HG03432 (cell line): ENCODE data around the gene SECISBP2L.
A peak's percentile ranks its signal among the peaks of the same experiment; 100 is the strongest.

Experiments
- ATAC-seq: cut with Tn5 transposase; IDR thresholded peaks from one replicate; pipeline ENCODE4 v1.9.1; 2021; ENCODE audit warnings: mild to moderate bottlenecking, moderate library complexity; ENCODE audit not compliant: unreplicated experiment

The SECISBP2L gene

DNA sequence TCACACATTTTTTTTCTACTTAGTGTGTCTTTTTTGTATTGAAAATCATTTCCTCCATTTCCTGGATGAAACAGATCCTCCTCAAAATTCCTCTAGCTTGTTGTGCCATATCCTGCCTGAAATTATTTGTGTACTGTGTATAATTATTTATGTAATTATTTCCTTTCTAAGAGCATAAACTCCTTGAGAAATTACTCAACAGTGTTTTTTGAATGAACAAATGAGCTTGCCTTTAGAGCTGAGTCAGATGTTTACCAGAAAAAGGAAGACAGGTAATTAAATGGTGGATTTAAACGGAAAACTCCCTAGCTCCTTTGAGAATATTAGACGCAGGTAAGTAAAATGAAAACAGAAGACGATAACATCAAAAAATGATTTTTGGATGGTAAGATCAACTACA is 13.2 kb upstream of the SECISBP2L start:
- ATAC-seq = no peak

DNA sequence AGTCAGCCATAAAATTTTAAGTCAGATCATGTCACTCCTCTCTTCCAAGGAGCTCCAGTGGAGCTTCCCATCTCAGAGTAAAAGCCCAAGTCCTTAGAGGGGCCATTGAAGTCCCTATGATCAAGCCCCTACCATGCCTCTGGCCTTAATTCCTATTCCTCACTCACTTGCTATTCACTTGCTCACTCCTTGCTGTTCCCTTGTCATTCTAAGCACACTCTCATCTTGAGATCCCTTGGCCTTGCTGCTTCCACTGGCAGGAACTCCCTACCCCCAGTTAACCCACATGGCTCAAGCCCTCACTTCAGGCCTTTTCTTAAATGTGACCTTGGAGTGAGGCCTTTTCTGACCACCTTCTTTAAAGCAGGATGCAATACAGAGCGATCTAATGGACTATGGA is 12.3 kb upstream of the SECISBP2L start:
- no peak for ATAC-seq

DNA sequence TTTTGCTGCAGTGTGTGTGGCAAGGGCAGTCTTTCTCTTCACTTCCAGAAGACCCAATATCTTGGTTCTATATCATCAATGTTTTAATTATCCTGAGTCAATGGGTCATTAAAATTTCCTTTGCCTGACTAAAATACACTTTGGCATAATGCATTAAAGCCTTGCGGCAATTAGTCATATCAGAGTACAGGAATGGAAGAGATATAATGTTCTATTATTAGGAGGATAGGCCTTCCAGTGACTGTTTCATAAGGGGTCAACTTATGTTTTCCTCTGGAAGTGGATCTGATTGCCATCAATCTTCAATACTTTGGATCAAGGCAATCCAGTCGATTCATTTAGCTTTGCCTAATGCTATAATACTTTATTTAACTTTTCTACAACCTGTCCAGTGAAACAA is 9.4 kb upstream of the SECISBP2L start:
- no peak for ATAC-seq

DNA sequence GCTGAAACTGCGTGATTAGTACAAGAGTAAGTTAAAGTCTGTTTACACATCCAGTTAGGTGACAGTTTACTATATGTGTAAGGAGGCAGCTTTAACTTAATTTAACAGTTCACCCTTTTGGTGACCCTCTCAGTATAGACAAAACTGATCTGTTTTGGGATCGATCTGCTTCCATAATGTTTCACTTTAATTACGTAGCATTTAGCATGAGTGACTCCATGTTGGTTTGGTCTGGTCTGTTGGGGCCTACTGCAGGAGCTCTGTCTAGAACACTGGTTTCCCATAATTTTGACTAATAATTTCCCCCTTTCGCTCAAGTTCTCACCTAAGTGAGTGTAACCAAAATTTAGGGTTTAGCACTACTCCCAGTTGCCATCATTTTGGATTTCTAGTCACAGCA is 6.4 kb upstream of the SECISBP2L start:
- ATAC-seq = no peak

DNA sequence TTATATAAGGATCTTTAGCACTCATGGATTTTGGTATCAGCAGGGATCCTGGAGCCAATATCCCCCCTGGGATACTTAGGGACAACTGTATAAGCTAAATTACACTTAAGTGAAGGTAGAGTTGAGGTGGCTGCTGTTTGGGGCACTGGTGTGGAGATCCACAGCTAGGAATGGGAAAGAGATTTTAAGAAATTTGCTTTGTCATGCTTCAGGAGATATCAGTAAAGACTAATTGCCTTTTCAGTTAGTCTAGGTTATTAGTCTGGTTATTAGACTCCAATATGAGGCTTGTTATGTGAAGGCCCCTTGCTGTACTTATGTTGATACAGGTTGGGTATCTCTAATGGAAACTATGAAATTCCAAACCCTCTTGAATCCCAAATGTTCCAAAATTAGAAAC is 1.2 kb upstream of the SECISBP2L start:
- no peak for ATAC-seq

DNA sequence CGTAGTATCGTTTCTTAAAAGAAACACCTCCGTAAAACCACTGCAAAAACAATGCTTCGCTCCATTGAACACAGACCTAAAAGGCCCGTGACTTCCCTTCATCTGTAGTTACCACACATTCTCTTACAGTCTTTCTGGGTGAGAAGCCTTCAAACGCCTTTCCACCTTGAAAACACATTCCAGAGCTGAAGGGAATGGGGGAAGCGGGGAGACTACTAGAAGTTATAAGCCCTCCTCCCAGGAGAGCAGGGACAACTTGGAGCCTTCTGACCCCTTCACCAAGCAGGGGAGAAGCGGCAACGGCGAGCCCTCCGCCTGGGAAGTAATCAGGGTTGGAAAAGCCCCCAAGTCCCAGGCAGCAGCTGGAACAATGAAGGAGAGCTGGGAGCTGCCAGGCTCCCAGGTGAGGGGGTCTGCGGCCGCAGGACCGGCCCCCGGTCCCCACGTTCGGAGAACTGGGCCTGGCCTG is 461 bp downstream of the SECISBP2L start:
- peak; percentile 44 for ATAC-seq

DNA sequence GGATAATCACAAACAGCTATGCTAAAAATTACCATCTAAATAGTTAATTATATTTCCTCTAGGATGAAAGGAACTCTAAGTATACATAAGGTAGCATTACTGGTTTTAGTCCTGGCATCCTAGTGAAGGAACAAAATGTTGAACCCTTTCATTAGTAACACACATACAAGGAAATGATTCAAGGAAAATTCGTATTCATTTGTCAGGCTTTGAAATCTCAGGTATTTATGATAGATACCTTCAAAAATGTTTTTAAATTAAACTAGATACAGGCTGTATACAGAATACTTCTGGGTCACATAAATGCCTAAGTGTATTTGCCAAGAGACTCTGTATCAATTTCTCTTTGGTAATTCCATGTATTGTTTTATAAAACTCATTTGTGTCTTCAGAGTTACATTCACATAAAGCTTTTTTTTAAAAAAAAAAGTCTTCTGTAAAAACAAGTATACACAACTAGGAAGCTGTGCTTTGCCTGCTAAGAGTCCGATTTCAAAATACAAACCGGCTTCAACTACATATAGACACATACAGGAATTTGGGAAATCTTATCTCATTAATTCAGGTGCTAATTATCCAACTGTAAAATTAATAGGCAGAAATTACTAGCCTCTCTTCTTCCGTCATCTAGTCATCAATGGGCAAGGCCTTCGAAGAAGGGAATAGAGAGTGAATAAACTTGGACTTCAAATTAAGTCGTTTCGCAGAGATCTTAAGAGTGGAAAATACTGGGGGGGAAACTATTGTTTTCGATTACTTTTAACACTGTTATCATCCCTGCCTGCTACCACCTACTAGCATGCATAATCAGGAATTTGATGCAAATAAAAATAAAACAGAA is 1.3 kb downstream of the SECISBP2L start:
- no peak for ATAC-seq

DNA sequence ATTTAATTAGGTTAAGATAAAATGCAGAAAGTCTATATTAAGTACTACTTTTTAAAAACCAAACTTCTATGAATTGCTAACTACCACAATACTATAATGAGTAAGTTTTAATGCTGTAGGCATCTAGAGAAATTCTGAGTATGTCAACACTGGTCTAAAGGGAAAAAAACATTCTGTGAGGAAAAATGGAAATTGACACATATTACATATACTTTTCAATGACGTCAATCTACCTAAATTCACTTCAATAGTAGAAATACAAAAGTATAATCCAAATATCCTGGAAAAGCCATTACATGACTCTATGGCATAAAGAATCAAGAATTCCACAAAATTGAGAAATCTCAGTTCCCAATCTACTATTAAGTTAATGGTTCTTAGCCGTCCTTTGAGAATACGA is 2.2 kb downstream of the SECISBP2L start:
- no peak for ATAC-seq

DNA sequence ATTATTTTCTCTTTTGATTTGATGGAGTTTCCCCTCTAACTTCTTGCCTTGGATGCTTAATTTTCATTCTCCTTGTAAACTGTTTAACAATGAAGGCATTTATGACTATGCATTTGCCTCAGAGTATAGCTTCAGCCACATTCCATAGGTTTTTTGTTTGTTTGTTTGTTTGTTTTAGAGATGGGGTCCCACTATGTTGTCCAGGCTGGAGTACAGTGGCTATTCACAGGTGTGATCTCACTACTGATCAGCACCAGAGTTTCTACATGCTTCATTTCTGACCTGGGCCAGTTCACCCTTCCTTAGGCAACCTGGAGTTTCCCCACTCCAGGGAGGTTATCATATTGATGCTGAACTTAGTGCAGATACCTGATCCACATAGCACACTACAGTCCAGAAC is 4.1 kb downstream of the SECISBP2L start:
- ATAC-seq = no peak

DNA sequence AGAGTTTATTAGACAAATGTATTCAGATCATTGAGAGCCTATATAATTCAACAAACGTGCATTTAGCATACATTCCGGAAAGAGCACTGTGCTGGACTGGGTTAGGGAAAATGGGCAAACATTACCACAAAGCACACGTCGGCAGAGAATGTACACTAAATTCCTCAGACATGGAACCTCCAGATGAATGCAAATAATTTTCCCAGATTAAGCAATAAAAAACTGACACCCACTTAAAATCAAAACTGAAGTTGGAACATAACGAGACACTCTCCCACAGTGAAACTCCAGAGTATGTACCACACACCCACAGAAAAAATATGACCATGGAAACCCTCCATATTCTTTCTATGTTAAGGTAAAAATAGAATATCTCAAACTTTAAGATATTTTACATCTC is 4.8 kb downstream of the SECISBP2L start:
- no peak for ATAC-seq

DNA sequence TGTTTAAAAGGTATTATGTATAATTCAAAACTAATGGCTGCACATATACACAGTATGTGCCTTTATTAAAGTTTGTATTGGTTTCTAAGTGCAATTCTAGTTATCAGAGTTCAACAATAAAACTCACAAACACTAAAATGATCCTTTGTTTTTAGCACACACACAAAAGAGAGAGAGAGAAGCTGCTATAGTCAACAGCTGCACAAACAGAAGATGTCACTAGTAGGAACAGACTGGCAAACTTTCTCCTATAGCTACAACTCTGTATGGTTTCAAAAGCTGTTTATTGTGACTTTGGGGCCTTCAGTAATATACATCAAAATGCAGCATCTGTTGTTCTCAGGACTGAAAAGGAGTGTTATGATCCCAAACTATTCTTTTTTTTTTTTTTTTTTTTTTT is 6.1 kb downstream of the SECISBP2L start:
- no peak for ATAC-seq

DNA sequence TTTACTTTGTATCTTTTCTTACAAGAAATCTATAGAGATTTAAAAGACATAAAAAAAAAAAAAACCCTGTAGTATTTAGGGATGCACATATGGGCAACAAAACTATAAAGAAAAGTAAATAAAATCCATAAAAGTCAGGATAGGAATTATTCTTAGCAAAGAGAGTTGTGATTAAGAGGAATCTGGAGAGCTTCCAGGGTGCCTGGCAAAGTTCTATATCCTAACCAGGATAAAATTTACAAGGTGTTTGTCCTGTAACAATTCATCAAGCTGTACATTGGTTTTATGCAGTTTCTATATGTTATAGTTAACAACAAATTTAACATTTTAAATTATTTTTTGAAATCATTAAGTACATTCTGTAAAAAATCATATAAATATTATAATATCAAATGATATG is 7.9 kb downstream of the SECISBP2L start:
- ATAC-seq = no peak

DNA sequence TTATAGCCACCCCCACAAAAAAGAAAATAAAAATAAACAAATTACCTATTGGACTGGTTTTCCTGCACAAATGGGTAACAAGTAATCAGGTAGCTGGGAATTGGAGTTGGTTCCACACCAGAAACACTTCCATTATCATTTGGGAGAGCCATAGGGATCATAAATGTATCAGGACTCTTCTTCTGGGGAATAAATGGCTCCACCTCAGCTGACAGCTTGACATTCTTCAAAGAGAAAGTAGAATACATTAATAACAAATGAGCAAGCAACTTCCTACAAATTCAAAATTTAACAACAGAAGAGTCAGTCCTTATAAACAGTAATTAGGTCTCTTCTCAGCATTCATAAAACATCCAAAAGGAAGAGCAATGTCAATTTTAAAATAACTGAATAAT is 8.7 kb downstream of the SECISBP2L start:
- ATAC-seq = no peak

DNA sequence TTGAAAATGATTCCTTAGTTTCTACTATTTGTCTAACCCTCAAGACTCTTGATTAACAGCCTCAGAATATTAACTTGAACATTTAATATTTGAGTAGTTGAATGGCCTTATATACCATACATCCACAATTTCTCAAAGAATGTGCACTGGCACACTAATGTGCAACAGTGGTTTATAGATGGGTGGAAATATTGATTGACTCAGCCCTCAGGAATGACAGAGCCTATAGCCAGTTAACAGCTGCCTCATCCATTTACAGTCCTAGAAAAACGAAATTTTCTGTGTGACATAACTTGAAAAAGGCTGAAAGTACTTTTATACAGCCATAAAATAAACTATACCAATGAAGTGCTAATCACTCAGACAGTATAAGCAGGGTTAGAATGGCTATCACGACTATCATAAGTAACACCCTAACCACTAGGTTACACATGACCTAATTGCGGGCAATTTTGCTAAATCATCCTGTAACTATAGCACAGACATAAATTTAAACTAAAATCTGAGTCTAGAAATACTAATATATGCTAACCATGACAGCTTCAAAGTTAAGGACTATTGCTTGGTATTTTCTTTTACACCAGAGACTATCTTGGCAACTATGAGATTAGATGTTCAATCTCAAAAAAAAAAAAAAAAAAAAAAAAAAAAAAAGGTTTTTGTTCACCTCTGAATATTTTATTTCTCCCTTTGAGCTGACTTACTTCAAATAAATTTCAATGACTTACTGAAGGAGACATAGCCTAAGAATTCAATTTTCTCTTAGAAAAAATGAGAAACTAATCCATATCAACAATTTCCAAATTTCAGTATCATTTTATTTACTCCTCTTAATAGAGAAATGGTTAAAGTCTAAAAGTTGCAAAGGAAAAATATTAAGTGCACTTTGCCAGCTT is 9.3 kb downstream of the SECISBP2L start:
- no peak for ATAC-seq

DNA sequence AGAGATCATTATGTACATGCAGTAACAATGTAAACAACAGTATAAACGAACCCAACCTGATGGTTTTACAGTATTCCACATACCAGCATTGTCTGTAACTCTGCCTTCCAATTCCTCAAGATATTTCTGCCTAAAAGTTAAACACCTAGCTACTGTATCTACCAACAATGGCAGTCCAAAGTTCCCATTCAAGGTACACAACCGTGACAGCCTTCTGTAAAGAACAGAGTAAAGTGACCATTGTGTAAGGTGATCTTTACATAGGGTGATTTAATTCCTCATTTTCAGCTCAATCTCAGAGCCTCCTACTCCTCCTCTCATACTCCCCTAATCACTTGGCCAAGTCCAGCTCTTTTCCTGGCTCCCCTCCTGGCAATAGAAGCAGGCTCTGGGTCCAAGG is 10.4 kb downstream of the SECISBP2L start:
- ATAC-seq = no peak

DNA sequence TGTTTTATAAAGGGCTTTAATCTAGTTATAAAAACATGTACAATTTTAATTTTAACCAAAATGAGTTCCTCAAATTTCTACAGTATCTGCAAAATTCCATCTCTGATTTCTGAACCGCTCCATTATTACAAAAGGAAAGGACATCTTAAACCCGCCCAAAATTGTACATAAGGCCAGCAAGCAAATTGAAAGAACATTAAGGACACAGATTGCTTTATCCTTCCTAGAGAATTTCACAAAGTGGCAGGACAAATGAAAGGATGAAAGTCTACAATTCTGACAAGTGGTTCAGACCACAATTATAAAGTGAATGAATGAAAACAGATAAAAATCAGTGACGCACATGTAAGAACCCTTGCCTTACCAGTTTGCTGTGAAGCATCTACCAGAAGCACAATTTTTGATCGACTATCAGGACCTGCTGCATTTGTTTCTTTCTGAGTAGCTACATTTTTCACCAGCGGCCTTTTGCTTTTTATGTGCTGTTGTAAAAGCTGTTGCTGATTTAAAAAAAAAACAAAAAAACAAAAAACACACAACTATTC is 13.6 kb downstream of the SECISBP2L start:
- ATAC-seq = no peak

DNA sequence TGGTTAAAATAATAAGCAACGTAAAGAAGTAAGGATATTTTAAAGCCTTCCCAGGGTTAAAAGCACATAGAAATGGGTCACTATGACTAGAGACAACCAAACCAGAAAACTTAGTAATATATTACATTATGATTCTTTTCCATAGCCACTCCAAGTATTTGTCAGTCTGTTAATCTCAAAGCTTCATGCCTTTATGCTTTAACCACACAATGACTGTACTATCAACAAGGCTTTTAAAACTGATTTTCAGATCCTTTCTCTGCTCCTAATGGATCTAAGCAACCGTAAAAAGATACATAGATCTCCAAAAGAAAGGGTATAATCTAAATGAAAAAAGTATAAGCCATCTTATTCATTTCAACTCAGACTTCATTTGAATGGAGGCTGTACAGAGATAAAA is 14.4 kb downstream of the SECISBP2L start:
- no peak for ATAC-seq

DNA sequence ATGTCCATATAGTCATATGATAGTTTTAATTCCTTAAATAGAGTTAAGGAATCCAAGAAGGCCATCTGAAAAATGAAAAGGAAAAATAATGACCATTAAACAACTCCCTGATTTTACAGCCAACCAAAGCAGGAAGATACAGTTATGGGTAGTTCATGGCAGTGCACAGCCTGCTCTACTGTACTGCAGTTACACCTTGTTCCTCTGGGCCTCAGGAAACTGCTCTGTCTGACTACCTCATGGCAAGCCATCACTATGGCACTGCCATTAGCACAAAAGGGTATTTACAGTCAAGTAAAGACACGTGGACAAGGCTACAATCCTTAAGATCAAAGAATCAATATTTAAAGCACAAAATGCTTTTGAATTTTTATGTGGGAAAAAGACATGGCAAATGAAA is 19.5 kb downstream of the SECISBP2L start:
- no peak for ATAC-seq

DNA sequence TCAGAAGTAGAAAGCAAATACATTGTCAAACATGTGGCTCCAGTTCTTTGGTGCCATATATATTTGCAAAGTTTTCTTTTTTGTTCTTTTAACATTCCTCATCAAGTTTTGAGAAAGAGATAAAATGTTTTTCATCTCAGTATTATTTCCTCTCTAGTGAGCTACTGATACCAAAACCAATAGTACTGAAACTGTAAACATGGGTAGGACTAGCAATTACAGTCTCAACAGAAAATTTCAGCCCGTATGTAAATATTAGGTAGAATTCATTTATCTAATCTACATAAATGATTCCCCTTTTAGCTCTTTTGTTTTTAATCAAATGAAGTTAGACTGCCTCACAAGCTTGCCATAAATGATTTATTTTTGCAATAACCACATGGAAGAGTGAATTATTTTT is 21.4 kb downstream of the SECISBP2L start:
- peak; percentile 73 for ATAC-seq

DNA sequence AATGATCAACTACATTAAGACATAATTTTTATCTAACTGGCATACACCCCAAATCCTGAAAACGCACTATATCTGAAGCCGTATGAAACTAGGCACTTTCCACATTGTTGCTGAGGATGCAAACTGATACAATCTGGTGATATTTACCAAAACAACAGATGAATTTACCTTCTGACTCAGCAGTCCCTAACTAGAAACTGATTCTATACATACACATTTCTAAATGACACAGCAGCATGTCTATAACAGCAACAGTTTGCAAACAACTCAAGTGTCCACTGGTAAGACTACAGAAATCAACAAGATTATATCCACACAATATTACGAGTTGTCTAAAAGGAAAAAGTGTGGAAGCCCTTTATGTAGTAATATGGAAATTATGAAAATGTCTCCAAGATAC is 22.9 kb downstream of the SECISBP2L start:
- peak; percentile 79 for ATAC-seq

DNA sequence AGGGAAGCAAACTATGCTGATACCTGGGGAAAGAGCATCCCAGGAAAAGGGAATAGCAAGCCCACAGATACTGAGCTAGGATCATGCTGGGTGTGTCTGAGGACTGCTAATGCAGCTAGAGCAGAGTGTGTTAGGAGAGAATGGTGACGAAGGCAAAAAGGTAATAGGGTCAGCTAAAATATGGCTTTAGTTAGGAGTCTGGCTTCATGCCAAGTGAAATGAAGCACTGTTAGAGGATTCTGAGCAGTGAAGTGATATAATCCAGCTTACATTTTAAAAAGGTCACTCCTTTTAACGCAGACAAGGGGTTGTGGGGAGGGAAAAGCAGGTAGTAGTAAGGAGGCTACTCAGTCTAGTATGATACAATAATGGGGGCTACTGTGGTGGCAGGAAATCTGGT is 30.4 kb downstream of the SECISBP2L start:
- ATAC-seq = no peak

DNA sequence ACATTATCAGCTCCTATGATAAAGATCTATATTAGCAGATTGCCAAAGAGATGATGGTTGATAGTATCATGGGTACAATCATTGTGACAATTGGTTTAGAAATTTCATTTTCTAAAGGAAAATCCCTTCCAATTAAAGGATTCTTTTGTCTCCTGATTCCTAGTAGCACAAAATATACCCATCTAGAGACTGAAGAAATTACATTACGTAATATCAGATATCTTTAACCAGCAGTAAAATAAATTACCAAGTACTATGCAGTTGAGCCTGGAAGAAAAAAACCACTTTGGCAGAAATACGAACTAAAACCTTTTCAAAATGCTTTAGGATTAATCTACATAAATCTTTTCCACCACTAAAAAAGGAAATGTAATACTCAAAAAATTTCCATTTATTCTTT is 46.9 kb downstream of the SECISBP2L start:
- ATAC-seq = no peak
